Measurements from ENCODE around the gene MYO1B.

The MYO1B gene

GRCh38 chr2:191327484-191327883, 82.3 kb downstream of the MYO1B start:
- no peak for DNase-seq

- no peak for DNase-seq
Measured at GRCh38 chr2:191328150-191328809, 83.1 kb downstream of the MYO1B start.

GRCh38 chr2:191329841-191330240, 84.6 kb downstream of the MYO1B start:
- DNase-seq, result no peak

- DNase-seq, result no peak
Measured at GRCh38 chr2:191333911-191334357, 88.7 kb downstream of the MYO1B start.

- no peak for DNase-seq
Measured at GRCh38 chr2:191335875-191336464, 90.8 kb downstream of the MYO1B start.

GRCh38 chr2:191341436-191341835, 96.2 kb downstream of the MYO1B start:
- DNase-seq, result no peak

- no peak for DNase-seq
Measured at GRCh38 chr2:191343796-191344338, 98.7 kb downstream of the MYO1B start.

- no peak for DNase-seq
Measured at GRCh38 chr2:191345788-191346187, 100.6 kb downstream of the MYO1B start.

- DNase-seq, result no peak
Measured at GRCh38 chr2:191347154-191347553, 102.0 kb downstream of the MYO1B start.

- no peak for DNase-seq
Measured at GRCh38 chr2:191347881-191348280, 102.7 kb downstream of the MYO1B start.

GRCh38 chr2:191349990-191350389, 104.8 kb downstream of the MYO1B start:
- no peak for DNase-seq

- no peak for DNase-seq
Measured at GRCh38 chr2:191350826-191351225, 105.6 kb downstream of the MYO1B start.

- DNase-seq, result no peak
Measured at GRCh38 chr2:191351298-191351697, 106.1 kb downstream of the MYO1B start.

- DNase-seq, result no peak
Measured at GRCh38 chr2:191351921-191352320, 106.7 kb downstream of the MYO1B start.

- no peak for DNase-seq
Measured at GRCh38 chr2:191352536-191352935, 107.3 kb downstream of the MYO1B start.

- DNase-seq, result no peak
Measured at GRCh38 chr2:191355170-191355758, 110.1 kb downstream of the MYO1B start.

- DNase-seq, result no peak
Measured at GRCh38 chr2:191357678-191358077, 112.5 kb downstream of the MYO1B start.

- DNase-seq, result no peak
Measured at GRCh38 chr2:191358325-191359025, 113.3 kb downstream of the MYO1B start.

- DNase-seq, result no peak
Measured at GRCh38 chr2:191359133-191359532, 113.9 kb downstream of the MYO1B start.

GRCh38 chr2:191360918-191361317, 115.7 kb downstream of the MYO1B start:
- no peak for DNase-seq

GRCh38 chr2:191362841-191363240, 117.6 kb downstream of the MYO1B start:
- DNase-seq, result no peak

GRCh38 chr2:191363267-191363666, 118.1 kb downstream of the MYO1B start:
- DNase-seq, result no peak

- DNase-seq, result no peak
Measured at GRCh38 chr2:191365089-191365488, 119.9 kb downstream of the MYO1B start.

- DNase-seq, result no peak
Measured at GRCh38 chr2:191366199-191366598, 121.0 kb downstream of the MYO1B start.
